Measurements from ENCODE around the gene NFKBIZ.

Gene NFKBIZ

GRCh38 chr3:101852983-101853840 lies 3.9 kb downstream of the NFKBIZ start:
- TF ChIP-seq, protein P1, sequence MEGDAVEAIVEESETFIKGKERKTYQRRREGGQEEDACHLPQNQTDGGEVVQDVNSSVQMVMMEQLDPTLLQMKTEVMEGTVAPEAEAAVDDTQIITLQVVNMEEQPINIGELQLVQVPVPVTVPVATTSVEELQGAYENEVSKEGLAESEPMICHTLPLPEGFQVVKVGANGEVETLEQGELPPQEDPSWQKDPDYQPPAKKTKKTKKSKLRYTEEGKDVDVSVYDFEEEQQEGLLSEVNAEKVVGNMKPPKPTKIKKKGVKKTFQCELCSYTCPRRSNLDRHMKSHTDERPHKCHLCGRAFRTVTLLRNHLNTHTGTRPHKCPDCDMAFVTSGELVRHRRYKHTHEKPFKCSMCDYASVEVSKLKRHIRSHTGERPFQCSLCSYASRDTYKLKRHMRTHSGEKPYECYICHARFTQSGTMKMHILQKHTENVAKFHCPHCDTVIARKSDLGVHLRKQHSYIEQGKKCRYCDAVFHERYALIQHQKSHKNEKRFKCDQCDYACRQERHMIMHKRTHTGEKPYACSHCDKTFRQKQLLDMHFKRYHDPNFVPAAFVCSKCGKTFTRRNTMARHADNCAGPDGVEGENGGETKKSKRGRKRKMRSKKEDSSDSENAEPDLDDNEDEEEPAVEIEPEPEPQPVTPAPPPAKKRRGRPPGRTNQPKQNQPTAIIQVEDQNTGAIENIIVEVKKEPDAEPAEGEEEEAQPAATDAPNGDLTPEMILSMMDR (IDR thresholded peaks at IDR 0.05; ENCODE audit: low read depth, low read length): no peak
- no peak overlapping the region for H3K4me3 ChIP-seq (ENCODE audit: low read depth, low read length)
- in situ Hi-C loops (cut with HindIII; ENCODE audit: low sequenced_read_pairs): no loop called here
- DNase-seq (ENCODE audit: low read depth, low spot score): no peak

DNA sequence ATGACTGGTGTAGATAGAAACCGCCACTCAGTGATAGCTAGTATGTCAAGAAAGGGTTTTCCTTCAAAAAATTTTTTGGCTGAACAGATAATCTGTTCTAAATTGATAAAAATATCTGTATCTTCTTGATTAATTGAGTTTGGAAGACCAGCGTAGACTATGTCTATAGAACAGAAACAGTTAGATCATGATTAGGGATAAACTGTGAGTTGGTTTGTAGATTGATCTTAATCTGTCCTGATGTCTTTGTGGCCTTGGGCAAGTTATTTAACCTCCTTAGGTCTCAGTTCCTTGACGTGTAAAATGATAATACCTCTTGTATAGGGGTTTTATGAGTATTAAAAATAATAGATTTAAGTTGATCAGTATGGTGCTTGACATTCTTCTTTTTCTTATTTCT lies 4.7 kb downstream of the NFKBIZ start:
- TF ChIP-seq, protein P1 (IDR thresholded peaks at IDR 0.05; ENCODE audit: low read depth, low read length): no peak
- in situ Hi-C loops (cut with HindIII; ENCODE audit: low sequenced_read_pairs): no loop called here
- DNase-seq (ENCODE audit: low read depth, low spot score): no peak
- H3K4me3 ChIP-seq (ENCODE audit: low read depth, low read length): no peak overlapping the region

DNA sequence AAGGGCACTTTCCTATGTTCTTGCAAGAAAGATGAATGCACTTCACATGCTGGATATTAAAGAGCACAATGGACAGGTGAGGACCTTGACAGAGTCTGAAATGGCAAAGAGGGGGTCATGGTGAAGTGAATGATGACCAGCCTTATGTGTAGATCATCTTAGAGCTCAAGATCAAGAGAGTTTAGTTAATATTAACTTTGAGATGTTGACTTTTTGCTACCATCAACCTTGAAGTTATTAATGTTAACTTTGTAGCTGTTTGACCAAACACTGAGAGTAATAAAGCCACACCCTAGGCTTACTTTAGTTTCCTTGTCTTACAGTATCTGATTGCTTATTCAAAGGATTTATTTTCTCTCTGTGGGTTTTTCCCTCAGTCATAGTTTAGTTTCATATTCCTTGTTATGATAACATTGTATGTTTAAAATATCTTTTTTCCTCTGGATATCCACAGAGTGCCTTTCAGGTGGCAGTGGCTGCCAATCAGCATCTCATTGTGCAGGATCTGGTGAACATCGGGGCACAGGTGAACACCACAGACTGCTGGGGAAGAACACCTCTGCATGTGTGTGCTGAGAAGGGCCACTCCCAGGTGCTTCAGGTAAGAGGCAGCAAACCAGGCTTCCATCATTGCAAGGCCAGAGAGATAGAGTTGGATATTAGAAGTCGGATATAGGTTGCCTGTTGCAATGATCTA lies 5.4 kb downstream of the NFKBIZ start:
- H3K4me3 ChIP-seq (ENCODE audit: low read depth, low read length): no peak overlapping the region
- in situ Hi-C loops (cut with HindIII; ENCODE audit: low sequenced_read_pairs): no loop called here
- no peak for DNase-seq (ENCODE audit: low read depth, low spot score)
- TF ChIP-seq, protein P1 (IDR thresholded peaks at IDR 0.05; ENCODE audit: low read depth, low read length): no peak

DNA sequence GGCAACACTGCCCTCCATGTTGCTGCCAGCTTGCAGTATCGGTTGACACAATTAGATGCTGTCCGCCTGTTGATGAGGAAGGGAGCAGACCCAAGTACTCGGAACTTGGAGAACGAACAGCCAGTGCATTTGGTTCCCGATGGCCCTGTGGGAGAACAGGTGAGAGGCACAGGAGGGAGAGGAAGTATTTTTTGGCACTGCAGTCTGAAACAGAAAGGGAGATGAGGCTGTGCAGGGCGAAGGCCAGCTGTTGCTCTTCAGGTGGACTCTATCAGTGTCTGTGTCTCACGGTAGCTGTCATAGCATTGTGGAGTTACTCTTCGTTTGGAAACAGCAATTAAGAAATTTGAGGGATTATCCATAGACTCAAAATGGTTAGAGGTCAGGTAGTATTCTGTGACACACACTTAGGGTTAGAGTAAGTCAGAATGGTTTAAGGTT lies 8.0 kb downstream of the NFKBIZ start:
- DNase-seq (ENCODE audit: low read depth, low spot score): no peak
- in situ Hi-C loops (cut with HindIII; ENCODE audit: low sequenced_read_pairs): no loop called here
- TF ChIP-seq, protein P1 (IDR thresholded peaks at IDR 0.05; ENCODE audit: low read depth, low read length): no peak
- no peak overlapping the region for H3K4me3 ChIP-seq (ENCODE audit: low read depth, low read length)

- TF ChIP-seq, protein P1 (IDR thresholded peaks at IDR 0.05; ENCODE audit: low read depth, low read length): no peak
- H3K4me3 ChIP-seq (ENCODE audit: low read depth, low read length): no peak overlapping the region
- in situ Hi-C loops (cut with HindIII; ENCODE audit: low sequenced_read_pairs): no loop called here
- no peak for DNase-seq (ENCODE audit: low read depth, low spot score)
Observed at GRCh38 chr3:101858464-101859030, 9.2 kb downstream of the NFKBIZ start.

GRCh38 chr3:101859882-101860448 lies 10.7 kb downstream of the NFKBIZ start:
- TF ChIP-seq, protein P1 (IDR thresholded peaks at IDR 0.05; ENCODE audit: low read depth, low read length): no peak
- in situ Hi-C loops (cut with HindIII; ENCODE audit: low sequenced_read_pairs): no loop called here
- DNase-seq (ENCODE audit: low read depth, low spot score): no peak
- H3K4me3 ChIP-seq (ENCODE audit: low read depth, low read length): no peak overlapping the region
